GM19023 (cell line): ENCODE results near the gene CALHM6.
"Not testable (repeated sequence)": the region's sequence is repeated elsewhere in the genome, so short reads cannot be mapped to it uniquely, and the experiment has no call there.

Experiments
- ATAC-seq: cut with Tn5 transposase; IDR thresholded peaks from one replicate; pipeline ENCODE4 v1.9.1; 2021; ENCODE audit warnings: mild to moderate bottlenecking, moderate library complexity; ENCODE audit not compliant: unreplicated experiment

Gene CALHM6

GRCh38 chr6:116475141-116475540 is 14.0 kb downstream of the CALHM6 start:
- no peak for ATAC-seq

- peak; percentile 100 for ATAC-seq
Observed at GRCh38 chr6:116476002-116476678, 15.0 kb downstream of the CALHM6 start.

GRCh38 chr6:116482780-116483179 is 21.6 kb downstream of the CALHM6 start:
- ATAC-seq: no peak

- no peak for ATAC-seq
Observed at GRCh38 chr6:116483616-116484015, 22.4 kb downstream of the CALHM6 start.

- ATAC-seq: no peak
Observed at GRCh38 chr6:116485559-116486184, 24.5 kb downstream of the CALHM6 start.

GRCh38 chr6:116491610-116492330 is 30.6 kb downstream of the CALHM6 start:
- no peak for ATAC-seq

- ATAC-seq: no peak
Observed at GRCh38 chr6:116492331-116493067, 31.3 kb downstream of the CALHM6 start.

GRCh38 chr6:116495161-116495560 is 34.0 kb downstream of the CALHM6 start:
- ATAC-seq: not testable (repeated sequence)

GRCh38 chr6:116497113-116497676 is 36.0 kb downstream of the CALHM6 start:
- no peak for ATAC-seq

- ATAC-seq: no peak
Observed at GRCh38 chr6:116500969-116501433, 39.8 kb downstream of the CALHM6 start.

GRCh38 chr6:116507324-116507723 is 46.1 kb downstream of the CALHM6 start:
- ATAC-seq: no peak

GRCh38 chr6:116508527-116508926 is 47.4 kb downstream of the CALHM6 start:
- no peak for ATAC-seq

- no peak for ATAC-seq
Observed at GRCh38 chr6:116511424-116512110, 50.4 kb downstream of the CALHM6 start, which contains the start of gene CALHM5. TSS of gene CALHM5 (plus strand) at chr6:116511639. CDS start at chr6:116511697, 58 bp downstream.

- ATAC-seq: no peak
Observed at GRCh38 chr6:116512111-116512559, 51.0 kb downstream of the CALHM6 start.

- ATAC-seq: no peak
Observed at GRCh38 chr6:116512734-116513133, 51.6 kb downstream of the CALHM6 start.
